ENCODE data around the gene AVPI1. TPM values are rescaled to one million over a fixed set of nuclear protein-coding genes. Genes with fewer than 3 reads are reported as not detected.

AVPI1 gene
- total and polyA plus RNA-seq, 2 of the 13 experiments (the other 11 are each of a cell fraction or from before 2014, with no cell fraction given): 39.8 to 61.2 TPM

DNA sequence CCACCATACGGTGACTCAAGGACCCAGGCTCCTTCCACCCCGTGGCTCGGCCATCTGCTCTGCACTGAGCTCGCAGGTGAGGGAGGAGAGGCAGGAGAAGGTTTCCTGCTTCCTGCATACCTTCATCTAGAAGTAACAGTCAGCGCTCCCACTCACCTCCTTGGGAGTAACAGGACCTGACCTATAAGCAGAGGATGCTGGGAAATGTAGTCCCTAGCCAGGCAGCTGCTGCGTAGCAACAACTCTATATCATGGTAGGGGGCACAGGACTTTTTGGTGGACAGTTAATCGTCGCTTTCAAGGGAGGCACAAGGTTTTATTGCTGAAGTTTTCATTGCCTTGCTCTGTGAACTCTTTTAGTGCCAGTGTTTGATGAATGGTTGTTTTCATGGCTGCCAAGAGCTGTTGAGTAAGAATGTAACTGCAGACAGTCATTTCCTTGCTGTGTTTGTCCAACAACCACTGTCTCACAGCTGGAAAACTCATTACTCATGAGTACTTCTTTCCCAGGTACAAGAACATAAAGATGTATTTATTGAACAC lies 39.7 kb upstream of the AVPI1 start (continued):
- TF ChIP-seq, protein P1, sequence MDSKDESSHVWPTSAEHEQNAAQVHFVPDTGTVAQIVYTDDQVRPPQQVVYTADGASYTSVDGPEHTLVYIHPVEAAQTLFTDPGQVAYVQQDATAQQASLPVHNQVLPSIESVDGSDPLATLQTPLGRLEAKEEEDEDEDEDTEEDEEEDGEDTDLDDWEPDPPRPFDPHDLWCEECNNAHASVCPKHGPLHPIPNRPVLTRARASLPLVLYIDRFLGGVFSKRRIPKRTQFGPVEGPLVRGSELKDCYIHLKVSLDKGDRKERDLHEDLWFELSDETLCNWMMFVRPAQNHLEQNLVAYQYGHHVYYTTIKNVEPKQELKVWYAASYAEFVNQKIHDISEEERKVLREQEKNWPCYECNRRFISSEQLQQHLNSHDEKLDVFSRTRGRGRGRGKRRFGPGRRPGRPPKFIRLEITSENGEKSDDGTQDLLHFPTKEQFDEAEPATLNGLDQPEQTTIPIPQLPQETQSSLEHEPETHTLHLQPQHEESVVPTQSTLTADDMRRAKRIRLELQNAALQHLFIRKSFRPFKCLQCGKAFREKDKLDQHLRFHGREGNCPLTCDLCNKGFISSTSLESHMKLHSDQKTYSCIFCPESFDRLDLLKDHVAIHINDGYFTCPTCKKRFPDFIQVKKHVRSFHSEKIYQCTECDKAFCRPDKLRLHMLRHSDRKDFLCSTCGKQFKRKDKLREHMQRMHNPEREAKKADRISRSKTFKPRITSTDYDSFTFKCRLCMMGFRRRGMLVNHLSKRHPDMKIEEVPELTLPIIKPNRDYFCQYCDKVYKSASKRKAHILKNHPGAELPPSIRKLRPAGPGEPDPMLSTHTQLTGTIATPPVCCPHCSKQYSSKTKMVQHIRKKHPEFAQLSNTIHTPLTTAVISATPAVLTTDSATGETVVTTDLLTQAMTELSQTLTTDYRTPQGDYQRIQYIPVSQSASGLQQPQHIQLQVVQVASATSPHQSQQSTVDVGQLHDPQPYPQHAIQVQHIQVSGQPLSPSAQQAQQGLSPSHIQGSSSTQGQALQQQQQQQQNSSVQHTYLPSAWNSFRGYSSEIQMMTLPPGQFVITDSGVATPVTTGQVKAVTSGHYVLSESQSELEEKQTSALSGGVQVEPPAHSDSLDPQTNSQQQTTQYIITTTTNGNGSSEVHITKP (CRISPR knock-in tag; IDR thresholded peaks at IDR 0.05; ENCODE audit: low read depth): no peak
- TF ChIP-seq ZNF317 (CRISPR knock-in tag; IDR thresholded peaks at IDR 0.05) (no peak), ZFP62 (CRISPR knock-in tag; IDR thresholded peaks at IDR 0.05) (no peak), TMF1 (CRISPR knock-in tag; IDR thresholded peaks at IDR 0.05; ENCODE audit: low read depth) (no peak), SSRP1 (CRISPR knock-in tag; IDR thresholded peaks at IDR 0.05) (no peak), HDAC1 (CRISPR knock-in tag; IDR thresholded peaks at IDR 0.05) (no peak), ZNF776 (CRISPR knock-in tag; IDR thresholded peaks at IDR 0.05) (no peak), ZNF615 (CRISPR knock-in tag; IDR thresholded peaks at IDR 0.05; ENCODE audit: borderline replicate concordance) (no peak), KAT8 (CRISPR knock-in tag; IDR thresholded peaks at IDR 0.05) (no peak), MXI1 (IDR thresholded peaks at IDR 0.05; ENCODE audit: borderline replicate concordance, low read depth, low read length) (no peak)
- TF ChIP-seq, protein P2, sequence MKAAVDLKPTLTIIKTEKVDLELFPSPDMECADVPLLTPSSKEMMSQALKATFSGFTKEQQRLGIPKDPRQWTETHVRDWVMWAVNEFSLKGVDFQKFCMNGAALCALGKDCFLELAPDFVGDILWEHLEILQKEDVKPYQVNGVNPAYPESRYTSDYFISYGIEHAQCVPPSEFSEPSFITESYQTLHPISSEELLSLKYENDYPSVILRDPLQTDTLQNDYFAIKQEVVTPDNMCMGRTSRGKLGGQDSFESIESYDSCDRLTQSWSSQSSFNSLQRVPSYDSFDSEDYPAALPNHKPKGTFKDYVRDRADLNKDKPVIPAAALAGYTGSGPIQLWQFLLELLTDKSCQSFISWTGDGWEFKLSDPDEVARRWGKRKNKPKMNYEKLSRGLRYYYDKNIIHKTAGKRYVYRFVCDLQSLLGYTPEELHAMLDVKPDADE (CRISPR knock-in tag; IDR thresholded peaks at IDR 0.05): no peak
- TF ChIP-seq, protein P3, sequence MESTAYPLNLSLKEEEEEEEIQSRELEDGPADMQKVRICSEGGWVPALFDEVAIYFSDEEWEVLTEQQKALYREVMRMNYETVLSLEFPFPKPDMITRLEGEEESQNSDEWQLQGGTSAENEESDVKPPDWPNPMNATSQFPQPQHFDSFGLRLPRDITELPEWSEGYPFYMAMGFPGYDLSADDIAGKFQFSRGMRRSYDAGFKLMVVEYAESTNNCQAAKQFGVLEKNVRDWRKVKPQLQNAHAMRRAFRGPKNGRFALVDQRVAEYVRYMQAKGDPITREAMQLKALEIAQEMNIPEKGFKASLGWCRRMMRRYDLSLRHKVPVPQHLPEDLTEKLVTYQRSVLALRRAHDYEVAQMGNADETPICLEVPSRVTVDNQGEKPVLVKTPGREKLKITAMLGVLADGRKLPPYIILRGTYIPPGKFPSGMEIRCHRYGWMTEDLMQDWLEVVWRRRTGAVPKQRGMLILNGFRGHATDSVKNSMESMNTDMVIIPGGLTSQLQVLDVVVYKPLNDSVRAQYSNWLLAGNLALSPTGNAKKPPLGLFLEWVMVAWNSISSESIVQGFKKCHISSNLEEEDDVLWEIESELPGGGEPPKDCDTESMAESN (CRISPR knock-in tag; conservative IDR thresholded peaks at IDR 0.05): no peak
- TF ChIP-seq, protein P4, sequence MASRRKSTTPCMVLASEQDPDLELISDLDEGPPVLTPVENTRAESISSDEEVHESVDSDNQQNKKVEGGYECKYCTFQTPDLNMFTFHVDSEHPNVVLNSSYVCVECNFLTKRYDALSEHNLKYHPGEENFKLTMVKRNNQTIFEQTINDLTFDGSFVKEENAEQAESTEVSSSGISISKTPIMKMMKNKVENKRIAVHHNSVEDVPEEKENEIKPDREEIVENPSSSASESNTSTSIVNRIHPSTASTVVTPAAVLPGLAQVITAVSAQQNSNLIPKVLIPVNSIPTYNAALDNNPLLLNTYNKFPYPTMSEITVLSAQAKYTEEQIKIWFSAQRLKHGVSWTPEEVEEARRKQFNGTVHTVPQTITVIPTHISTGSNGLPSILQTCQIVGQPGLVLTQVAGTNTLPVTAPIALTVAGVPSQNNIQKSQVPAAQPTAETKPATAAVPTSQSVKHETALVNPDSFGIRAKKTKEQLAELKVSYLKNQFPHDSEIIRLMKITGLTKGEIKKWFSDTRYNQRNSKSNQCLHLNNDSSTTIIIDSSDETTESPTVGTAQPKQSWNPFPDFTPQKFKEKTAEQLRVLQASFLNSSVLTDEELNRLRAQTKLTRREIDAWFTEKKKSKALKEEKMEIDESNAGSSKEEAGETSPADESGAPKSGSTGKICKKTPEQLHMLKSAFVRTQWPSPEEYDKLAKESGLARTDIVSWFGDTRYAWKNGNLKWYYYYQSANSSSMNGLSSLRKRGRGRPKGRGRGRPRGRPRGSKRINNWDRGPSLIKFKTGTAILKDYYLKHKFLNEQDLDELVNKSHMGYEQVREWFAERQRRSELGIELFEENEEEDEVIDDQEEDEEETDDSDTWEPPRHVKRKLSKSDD (CRISPR knock-in tag; IDR thresholded peaks at IDR 0.05; ENCODE audit: low read depth): no peak
- TF ChIP-seq, protein P5, sequence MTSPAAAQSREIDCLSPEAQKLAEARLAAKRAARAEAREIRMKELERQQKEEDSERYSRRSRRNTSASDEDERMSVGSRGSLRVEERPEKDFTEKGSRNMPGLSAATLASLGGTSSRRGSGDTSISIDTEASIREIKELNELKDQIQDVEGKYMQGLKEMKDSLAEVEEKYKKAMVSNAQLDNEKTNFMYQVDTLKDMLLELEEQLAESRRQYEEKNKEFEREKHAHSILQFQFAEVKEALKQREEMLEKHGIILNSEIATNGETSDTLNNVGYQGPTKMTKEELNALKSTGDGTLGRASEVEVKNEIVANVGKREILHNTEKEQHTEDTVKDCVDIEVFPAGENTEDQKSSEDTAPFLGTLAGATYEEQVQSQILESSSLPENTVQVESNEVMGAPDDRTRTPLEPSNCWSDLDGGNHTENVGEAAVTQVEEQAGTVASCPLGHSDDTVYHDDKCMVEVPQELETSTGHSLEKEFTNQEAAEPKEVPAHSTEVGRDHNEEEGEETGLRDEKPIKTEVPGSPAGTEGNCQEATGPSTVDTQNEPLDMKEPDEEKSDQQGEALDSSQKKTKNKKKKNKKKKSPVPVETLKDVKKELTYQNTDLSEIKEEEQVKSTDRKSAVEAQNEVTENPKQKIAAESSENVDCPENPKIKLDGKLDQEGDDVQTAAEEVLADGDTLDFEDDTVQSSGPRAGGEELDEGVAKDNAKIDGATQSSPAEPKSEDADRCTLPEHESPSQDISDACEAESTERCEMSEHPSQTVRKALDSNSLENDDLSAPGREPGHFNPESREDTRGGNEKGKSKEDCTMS (CRISPR knock-in tag; conservative IDR thresholded peaks at IDR 0.05): no peak
- TF ChIP-seq, protein P6, sequence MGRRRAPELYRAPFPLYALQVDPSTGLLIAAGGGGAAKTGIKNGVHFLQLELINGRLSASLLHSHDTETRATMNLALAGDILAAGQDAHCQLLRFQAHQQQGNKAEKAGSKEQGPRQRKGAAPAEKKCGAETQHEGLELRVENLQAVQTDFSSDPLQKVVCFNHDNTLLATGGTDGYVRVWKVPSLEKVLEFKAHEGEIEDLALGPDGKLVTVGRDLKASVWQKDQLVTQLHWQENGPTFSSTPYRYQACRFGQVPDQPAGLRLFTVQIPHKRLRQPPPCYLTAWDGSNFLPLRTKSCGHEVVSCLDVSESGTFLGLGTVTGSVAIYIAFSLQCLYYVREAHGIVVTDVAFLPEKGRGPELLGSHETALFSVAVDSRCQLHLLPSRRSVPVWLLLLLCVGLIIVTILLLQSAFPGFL (CRISPR knock-in tag; IDR thresholded peaks at IDR 0.05): no peak

Measured in HepG2 (cell line).